ENCODE measurements around the gene BRD3. TPM values are rescaled to one million over a fixed set of nuclear protein-coding genes. Genes with fewer than 3 reads are reported as not detected.
A peak's percentile ranks its signal among the peaks of the same experiment; 100 is the strongest.
"Not testable (repeated sequence)": the region's sequence is repeated elsewhere in the genome, so short reads cannot be mapped to it uniquely, and the experiment has no call there.

The BRD3 gene
- total RNA-seq, 4 donors from 2014 or later: 13.7 to 39.9 (median 18.7) TPM

GRCh38 chr9:133991964-133992779 is 75.7 kb downstream of the BRD3 start, which contains the start of gene VAV2:
Gene VAV2 (minus strand): TSS chr9:133992324. CDS start chr9:133992278, 46 bp downstream.
- DNase-seq (ENCODE audit: low spot score) (no peak), ATAC-seq (ENCODE audit: low FRiP score) (peak; percentile 20)
- TF ChIP-seq CTCF (IDR thresholded peaks at IDR 0.05): no peak

DNA sequence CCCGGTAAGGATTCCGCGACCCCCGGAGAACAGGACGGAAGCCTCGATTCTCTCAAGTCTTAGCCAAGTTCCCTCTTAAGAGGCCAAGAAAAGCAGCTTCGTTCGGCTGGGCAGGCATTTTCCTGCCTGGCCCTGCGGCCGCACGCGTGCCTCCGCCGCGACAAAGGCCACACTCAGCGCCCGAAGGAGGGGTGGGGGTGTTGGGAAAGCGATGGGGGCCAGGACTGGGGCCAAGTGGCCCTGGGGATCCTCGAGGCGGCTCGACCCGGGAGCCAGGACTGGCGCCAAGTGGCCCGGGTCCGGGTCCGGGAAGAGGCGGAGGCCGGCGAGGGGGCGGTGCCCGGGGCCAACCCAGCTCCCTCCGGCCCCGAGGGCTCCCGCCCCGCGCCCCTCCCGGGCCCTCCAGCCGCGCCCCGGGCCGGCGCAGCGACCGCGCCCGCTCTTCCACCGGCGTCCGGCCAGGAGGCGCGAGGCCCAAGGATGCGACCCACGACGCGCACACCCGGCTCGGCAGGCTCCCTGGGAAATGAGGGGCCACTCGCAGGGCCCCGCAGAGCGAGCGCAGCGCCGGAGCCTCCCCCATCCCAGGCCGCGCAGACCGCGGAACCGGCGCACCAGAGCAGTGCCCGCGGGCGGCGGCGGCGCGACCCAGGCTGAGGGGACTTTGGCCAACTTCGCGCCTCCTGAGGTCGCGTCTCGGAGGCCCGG is 76.5 kb downstream of the BRD3 start:
- DNase-seq (ENCODE audit: low spot score): no peak
- no peak for ATAC-seq (ENCODE audit: low FRiP score)
- no peak for TF ChIP-seq CTCF (IDR thresholded peaks at IDR 0.05)

DNA sequence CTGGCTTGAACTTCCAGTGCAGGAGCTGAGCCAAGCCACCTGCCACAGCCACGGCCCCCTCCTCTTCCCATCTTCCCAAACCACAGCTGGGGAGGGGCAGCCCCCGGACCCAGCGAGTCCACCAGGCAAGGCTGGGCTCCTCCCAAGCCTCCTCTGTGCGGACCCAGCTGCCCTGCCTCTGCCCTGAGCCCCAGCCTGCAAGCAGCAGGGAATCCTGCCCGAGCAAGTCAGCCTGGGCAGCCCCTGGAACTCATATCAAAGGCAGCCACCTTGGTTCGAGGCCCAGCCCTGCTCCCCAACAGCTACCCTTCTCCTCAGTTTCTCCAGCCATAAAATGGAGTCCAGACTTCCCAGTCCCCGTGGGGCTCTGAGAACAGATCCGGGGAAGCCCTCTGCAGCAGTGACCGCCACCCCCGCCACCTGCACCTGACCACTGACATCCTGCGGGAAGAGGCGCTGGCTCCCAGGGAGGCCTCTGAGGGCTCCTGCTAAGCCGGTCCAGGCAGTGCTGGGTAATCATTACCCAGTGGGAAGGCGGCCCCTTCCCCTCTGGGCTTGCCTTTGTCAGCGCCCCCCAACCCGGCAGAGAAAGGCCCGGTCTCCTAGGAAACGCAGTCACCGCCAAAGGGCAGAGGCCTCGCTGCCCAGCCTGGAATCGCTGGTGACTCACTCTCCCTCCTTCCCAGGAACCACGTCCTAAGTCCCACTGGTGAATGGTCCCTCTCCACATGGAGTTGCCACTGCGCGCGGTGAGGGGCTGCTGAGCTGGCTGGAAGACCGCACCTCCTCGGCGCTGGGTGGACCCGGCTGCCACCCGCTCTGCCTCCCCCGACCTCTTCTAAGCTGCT is 77.2 kb downstream of the BRD3 start:
- ATAC-seq (ENCODE audit: low FRiP score): peak; percentile 64
- no peak for TF ChIP-seq CTCF (IDR thresholded peaks at IDR 0.05)
- DNase-seq (ENCODE audit: low spot score): peak; percentile 31

GRCh38 chr9:133989625-133990365 is 78.0 kb downstream of the BRD3 start:
- ATAC-seq (ENCODE audit: low FRiP score): no peak
- TF ChIP-seq CTCF (IDR thresholded peaks at IDR 0.05): no peak
- no peak for DNase-seq (ENCODE audit: low spot score)

DNA sequence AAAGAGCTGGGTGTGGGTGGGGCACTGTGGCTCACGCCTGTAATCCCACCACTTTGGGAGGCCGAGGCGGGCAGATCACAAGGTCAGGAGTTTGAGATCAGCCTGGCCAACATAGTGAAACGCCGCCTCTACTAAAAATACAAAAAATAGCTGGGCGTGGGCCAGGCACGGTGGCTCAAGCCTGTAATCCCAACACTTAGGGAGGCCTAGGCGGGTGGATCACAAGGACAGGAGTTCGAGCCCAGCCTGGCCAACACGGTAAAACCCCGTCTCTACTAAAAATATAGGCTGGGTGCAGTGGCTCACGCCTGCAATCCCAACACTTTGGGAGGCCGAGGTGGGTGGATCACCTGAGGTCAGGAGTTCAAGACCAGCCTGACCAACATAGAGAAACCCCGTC is 79.1 kb downstream of the BRD3 start:
- not testable (repeated sequence) for DNase-seq (ENCODE audit: low spot score); ATAC-seq (ENCODE audit: low FRiP score)

- ATAC-seq (ENCODE audit: low FRiP score): no peak
These were observed 79.7 kb downstream of the BRD3 start for GRCh38 chr9:133987946-133988665.

More at GRCh38 chr9:133987946-133988665, 79.7 kb downstream of the BRD3 start:
- TF ChIP-seq CTCF (IDR thresholded peaks at IDR 0.05): no peak
- no peak for DNase-seq (ENCODE audit: low spot score)

Data from omental fat pad (tissue), 4 donors.